ENCODE data around the gene PPP1R7.
"Not testable (repeated sequence)": the region's sequence is repeated elsewhere in the genome, so short reads cannot be mapped to it uniquely, and the experiment has no call there.

The PPP1R7 gene

DNA sequence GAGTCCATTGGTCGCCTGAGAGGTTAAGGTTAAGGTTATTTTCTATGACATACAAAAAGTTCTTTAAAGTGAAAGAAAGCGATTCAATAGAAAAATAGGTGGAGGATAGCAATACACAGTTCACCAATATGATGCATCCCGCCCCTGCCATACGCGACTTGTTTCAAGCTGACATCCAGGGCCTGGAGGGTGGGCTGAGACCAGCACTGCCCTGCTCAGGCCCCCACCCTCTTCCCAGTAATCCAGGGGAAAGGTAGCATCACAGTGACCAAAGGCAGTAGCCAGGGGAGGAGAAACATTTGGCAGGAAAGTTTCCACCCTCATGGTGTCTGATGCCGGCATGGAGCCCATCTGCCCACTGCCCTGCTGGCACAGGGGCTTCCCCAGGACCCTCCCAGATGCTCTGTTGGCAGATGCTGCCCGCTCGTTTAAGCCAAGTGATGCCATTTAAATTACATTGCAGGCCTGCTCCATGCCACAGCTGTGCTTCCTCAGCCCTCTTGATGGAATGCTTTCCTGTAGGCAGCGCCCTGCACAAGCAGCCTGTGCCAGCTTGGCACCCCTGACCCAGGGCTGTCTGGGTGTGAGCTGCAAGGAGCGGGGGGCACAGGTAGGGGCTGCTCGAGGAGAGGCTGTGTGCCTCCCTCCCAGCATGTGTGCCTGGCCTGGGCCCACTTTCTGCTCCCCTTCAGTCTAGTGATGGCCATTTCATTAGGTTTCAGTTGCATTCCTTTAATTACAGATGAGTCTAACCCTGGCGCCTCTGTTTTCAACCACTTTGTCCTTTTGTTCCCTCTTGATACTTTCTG, 27.5 kb downstream of the PPP1R7 start:
- DNase-seq: no peak

DNA sequence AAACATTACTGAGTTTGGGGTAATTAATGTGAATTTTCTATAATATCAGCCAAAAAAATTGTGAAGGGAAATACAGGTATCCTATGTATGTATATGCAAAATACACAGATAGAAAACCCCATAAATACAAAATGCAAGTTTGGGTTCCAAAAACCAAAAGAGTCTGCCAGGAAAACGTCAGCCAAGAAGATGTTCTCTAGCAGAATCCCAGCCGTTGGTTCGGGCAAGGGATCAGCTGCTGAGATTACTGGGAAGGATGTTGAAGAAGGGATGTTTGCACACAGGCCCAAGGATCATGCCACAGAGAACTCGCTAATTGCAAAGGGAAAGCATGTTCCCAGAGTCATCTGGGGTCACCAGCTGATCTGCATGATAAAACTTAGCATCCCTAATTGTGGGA, 28.7 kb downstream of the PPP1R7 start:
- no peak for DNase-seq

DNA sequence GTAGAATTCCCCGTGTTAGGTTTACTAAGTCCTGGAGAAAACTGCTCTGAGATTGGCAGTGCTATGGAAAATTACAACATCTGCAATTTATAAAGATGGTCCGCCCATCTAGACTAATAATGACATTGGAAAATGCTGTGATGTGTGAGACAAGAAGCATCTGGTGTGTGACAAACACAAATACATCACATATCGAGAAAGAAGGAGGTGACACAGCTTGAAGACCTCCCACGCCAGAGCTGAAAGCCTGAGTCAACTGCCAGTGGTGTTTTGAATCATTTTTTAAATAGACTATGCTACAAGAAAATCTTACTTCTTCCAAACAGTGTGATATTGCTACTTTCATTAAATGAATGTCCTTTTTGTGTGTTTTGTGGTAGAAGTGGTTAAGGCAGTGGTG, 29.6 kb downstream of the PPP1R7 start:
- no peak for DNase-seq

DNA sequence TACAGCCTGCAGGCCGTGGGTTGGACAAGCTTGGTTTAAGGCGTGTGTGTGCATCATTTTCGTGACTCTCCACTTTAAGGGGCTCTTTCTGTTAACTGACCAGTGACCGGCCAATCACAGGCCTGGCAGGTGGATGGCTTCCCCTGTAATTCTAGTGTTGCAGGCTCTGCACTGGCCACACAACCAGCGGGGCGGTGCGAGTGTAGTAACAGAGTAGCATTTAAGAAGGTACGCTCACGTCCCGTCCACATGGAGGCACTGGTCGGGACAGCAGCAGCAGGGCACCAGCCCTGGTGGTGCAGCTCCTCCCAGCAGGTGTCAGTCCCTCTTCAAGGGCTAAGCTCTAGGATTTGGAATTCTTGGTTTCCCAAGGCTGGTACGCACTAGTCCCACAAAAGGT, 30.2 kb downstream of the PPP1R7 start:
- DNase-seq: no peak

DNA sequence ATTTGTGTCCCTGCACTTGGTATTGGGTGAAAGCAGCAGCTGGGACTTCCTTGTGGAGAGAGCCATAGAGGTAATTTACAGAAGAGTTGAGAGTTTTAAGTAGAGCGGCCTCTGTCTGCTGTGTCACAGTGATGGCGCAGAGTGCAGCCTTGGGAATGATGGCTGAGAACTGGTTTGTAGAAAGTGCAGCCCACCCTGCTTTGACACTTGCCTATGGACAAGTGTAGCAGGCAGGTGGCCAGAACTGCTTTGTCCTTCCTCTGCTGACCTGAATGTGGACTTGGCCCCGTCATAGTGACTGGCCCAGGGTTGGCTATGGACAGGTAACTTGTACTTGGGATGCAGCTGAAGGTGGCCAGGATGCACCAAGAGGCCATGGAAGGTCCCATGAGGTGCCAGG, 31.9 kb downstream of the PPP1R7 start:
- DNase-seq: no peak

DNA sequence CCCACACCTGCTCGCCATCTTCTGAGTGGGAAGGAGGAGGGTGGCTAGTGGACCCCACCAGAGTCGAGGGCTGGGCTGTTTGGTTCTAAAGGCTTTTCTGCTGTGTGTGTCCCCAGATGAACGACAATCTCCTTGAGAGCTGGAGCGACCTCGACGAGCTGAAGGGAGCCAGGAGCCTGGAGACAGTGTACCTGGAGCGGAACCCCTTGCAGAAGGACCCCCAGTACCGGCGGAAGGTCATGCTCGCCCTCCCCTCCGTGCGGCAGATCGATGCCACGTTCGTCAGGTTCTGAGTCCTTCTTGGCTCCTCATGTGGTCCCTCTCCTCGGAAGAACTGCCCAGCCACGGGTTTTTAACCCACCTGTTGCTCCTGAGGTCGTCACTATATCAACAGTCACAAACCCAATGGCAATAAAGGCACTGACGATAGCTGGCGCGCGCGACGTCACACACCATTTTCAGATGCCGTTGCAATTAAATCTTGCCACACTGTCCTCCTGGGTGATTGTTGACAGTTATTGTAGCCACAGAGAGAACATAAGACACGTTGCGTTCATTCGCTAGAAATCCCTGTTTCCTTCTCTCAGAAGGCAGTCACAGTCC, 32.4 kb downstream of the PPP1R7 start:
- no peak for DNase-seq

DNA sequence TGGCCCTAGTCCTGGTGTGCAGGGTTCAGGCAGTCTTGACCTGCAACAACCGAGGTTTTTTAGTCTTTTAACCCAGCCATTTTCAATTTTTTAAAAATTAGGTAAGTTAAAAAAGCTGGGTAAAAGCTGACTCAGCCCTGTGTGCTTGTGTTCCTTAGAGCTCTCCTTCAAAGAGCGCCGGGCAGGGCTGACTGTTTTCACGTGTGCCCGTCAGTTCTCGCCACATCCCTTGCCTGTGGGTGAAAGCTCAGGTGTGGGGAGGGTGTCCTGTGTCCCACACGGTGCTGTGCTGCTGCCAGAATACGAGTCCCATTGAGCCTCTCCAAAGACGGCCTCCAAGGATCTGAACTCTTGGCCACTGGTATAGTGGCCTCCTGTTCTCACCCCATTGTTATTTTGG, 33.0 kb downstream of the PPP1R7 start:
- DNase-seq: no peak

DNA sequence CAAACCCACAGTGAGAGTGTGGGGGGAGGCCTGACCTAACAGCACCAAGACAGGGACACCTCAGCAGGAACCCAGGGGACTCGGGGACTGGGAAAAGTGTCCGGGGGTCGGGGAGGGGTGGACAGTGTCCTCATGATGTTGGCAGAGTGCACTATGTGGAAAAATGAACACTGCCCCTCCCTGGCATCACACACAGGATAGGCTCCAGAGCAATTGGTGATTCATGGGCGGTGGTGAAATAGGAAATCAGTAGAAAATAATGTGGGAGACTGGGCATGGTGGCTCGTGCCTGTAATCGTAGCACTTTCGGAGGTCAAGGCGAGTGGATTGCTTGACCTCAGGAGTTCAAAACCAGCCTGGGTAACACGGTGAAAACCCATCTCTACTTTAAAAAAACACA, 34.6 kb downstream of the PPP1R7 start:
- DNase-seq: no peak

DNA sequence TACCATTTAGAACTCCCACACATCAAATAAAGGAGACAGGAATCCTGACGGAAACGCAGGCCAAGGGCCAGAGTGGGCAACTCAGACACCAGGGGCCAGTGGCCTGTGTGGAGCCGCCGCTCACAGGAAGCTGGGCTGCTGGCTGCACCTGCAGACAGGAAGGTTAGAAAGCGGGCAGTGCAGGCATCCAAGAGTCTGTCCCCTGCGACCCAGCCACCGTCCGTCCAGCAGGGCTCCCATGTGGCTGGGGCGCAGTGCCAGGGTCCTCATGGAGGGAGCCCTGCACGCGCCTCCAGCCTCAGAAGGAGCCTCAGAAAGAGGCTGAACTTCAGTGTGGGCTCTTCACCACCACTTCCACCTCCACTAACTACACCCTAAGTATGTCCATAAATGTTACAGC, 35.7 kb downstream of the PPP1R7 start:
- no peak for DNase-seq

DNA sequence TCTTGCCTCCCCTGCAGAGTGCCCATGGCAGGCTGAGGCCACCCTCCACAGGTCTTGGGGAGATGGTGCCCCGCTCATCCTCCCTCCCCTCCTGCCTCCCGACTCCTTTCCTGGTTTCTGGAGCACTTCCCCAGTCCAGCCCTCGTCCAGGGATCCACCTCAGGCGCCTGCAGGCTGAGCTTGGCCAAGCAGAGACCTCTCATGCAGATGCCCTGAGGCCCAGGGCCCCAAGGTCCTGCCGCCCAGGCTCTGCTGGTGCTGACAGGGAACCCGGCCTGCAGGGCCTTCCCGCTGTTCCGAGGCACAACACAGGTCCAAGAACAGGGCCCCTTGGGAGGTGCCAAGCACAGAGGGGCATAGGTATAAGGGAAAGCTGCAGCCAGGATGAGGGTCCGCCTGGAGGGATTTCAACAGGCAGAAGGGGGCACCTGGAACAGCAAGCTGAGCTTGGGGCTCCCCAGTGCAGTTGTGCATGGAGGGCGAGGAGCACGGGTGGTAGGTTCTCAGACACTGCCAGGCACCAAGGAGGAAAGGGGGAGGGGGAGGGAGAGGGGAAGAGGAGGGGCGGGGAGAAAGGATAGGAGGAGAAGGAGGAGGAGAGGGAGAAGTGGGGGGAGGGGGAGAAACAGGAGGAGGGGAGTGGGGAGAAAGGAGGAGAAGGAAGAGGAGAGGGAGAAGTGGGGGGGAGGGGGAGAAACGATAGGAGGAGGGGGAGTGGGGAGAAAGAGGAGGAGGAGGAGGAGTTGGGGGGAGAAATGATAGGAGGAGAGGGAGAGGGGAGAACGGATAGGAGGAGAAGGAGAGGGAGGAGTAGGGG, 37.0 kb downstream of the PPP1R7 start:
- DNase-seq: no peak

DNA sequence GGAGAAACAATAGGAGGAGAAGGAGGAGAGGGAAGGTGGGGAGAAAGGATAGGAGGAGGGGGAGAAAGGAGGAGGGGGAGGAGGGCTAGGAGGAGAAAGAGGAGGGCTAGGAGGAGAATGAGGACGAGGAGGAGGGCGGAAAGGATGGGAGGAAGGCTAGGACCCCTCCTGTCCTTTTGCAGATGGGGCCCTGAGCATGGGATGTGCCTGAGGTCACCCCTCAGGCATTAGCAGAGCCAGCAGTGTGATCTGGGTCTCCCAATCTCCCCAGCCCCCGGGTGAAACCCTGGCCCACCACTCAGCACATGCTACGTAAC, 37.6 kb downstream of the PPP1R7 start:
- DNase-seq: no peak

DNA sequence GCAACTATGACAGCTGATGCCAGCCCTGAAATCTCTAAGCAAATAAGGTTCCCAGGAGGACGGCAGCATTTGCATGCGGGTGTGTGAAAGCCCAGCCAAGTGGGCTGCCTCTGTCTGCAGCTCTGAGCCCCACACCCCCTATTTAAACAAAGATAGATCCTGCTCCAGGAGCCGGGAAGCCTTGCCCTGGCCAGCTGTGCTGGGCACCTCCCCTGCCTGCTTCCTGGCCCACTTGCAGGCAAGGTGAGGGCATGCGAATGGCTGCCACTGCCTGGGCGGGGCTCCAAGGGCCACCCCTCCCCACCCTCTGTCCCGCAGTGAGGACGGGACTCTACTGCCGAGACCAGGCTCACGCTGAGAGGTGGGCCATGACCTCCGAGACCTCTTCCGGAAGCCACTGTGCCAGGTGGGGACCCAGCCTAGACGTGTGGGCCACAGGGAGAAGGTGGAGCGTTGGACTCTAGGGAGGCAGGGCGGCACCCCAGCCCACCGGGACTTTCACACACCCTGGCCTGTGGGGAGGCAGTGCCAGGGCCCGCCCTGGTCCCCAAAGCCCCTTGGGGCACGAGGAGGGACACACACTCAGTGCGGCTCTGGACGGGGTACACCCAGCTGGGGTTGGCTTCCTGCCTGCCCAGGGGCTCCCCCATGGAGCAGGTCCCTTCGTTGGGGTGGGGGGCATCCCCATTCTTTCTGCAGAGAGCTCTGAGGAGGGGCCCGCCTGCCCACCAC, 38.3 kb downstream of the PPP1R7 start, which contains the start of gene ANO7:
TSS of gene ANO7 (plus strand) at position 317 of the 732 bp plus-strand sequence. CDS start 1,387 bp downstream, outside the sequence.
- DNase-seq: no peak

DNA sequence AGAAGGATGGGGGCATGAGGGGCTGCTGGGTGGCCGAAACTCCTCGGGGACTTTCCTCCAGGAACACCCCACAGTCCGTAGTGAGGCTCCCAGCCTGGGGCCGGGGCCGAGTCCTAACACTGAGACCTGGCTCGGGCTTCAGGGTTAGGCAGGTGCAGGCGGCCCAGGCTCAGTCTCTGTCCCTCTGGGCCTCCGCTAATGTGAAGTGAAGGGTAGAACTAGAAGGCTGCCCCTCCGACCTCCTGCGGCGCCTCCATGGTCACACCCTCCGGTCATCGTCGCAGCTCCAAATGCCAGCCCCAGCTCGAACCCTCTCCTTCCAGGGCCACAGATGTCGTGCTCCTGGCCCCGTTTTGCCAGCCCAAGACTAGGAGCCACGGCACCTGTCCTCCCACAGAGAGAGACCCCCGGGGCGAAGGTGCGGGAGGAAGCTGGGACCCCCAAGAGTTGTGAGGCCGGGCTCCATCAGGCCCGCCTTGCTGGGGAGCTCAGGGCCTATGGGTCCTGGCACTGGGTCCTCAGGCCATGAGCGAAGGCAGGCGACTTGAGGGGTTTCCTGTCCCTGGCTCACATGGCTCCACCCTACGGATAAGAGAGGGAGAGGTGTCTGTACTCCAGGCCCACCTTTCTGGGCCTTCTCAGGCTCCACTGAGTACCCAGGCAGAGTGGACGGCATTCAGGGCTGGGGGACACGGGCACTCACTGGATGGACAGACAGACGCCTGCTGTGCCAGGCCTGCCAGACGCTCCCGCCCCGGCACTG, 39.0 kb downstream of the PPP1R7 start:
- DNase-seq: no peak

DNA sequence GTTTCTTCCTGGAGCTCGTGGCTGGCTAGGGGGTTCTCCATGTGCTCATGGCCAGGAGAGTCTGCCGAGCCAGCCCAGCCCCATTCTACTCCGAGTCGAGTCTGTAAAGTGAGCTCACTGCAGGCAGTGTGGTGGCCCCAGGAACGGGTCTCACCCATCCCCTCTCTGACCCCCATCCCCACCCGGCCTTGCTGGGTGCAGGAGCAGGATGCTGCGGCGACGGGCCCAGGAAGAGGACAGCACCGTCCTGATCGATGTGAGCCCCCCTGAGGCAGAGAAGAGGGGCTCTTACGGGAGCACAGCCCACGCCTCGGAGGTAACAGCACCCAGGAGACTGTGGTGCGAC, 39.6 kb downstream of the PPP1R7 start:
- no peak for DNase-seq

DNA sequence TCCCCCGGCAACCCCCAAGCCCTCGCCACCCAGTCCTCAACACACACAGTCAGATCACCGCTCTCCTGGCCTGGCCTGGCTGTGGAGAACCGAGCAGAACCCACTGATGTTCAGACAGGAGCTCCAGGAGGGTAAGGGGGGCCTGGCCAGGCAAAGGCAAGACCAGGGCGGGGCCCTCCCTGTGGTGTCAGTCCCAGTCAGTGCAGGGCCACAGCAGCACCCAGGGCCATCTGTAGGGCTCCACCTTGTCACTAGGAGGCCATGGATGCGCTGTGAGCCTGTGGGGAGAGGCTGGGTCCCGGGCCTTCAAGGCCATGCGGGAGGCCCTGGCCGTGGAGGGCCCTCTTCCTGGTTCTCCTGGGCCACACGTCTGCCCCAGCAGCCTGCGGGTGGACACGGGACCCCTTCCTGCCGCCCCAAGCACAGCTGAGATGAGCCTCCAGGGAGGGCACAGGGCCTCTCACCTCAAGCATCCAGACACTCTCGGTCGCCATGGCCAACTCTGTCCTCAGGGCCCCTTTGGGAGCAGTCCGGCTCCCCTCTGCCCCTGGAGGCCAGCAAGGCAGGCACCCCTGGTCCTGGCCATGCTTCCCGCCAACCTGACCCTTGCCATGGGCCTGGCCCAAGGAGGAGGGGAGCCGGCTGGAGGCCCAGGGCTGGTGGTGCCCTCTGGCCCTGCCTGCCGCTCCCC, 40.2 kb downstream of the PPP1R7 start:
- peak; percentile 32 for DNase-seq

DNA sequence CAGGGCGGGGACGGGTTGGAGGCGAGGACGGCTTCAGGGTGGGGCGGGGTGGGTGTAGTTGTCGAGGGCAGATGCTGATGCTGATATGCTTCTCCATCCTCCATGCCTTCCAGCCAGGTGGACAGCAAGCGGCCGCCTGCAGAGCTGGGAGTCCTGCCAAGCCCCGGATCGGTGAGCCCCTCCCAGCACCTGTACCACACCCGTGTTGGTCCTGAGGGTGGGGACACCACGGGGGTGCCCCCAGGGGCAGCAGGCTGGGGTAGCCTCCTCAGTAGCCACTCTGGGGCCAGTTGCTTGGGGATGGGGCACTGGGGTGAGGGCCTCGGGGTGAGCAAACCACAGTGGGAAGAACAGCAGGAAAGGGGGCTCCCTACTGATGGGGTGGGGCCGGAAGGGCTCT, 40.8 kb downstream of the PPP1R7 start:
- DNase-seq: no peak

DNA sequence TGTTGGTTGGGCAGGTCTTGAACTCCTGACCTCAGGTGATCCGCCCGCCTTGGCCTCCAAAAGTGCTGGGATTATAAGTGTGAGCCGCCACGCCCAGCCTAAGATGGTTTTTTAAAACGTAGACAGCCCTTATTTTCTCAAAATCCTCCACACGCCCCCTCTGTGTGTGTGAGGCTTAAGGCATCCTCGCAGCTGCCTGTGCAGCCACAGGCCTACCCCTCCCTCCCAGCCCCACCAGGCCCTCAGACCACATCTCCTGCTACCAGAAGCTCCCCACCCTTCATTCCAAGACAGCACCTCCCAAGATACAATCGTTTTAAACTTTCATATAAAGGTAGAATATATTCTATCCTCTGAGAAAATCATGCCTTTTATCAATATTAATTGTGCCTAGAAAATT, 43.0 kb downstream of the PPP1R7 start:
- DNase-seq: peak; percentile 60

DNA sequence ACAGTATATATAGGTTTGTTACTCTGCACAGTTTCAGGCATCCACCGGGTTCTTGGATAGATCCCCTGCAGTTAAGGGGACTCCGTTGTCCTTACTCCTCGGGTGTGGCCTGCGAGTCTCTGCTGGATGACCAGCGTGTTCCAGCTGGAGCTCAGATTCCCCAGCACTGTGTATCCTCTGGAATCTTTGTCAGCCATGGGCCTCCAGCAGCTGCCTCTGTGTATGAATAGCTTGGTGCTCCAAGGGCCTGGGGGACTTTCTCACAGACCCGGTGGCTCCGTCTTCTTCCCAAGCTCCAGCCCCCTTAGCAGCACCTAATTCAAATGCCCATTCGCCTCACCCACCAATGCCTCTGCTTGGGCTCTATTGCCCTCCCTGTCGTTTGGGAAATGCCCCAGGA, 44.5 kb downstream of the PPP1R7 start:
- DNase-seq: no peak

DNA sequence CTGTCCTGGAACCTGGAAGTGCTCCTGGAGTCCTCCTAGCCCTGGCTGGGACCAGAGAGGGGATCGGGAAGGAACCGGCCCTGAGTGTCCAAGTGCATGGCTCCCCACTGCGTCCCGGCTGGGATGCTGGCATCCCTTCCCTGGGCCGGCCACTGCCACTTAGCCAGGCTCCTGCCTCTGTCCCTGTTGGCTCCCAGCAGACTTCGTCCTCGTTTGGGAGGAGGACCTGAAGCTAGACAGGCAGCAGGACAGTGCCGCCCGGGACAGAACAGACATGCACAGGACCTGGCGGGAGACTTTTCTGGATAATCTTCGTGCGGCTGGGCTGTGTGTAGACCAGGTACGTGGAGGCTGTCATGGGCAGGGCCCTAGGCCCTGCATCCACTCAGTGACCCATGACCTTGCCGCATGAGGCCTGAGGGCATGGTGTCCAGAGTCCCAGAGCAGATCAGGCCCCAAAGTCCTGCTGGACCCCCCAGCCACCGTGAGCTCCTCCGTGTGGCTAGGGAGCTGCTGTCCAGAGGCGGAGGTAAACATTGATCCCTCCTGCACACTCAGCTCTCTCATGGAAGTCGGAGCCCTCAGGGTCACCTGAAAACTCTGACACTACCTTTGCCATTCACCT, 45.4 kb downstream of the PPP1R7 start:
- no peak for DNase-seq

DNA sequence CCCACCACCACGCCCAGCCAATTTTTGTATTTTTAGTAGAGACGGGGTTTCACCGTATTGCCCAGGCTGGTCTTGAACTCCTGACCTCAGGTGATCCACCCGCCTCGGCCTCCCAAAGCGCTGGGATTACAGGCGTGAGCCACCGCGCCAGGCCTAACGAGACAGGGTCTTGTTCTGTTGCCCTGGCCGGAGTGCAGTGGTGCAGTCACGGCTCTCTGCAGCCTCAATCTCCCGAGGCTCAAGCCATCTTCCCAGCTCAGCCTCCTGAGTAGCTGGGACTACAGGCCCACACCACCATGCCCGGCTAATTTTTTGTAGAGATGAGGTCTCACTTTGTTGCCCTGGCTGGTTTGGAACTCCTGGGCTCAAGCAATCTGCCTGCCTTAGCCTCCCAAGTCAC, 47.0 kb downstream of the PPP1R7 start:
- DNase-seq: not testable (repeated sequence)

DNA sequence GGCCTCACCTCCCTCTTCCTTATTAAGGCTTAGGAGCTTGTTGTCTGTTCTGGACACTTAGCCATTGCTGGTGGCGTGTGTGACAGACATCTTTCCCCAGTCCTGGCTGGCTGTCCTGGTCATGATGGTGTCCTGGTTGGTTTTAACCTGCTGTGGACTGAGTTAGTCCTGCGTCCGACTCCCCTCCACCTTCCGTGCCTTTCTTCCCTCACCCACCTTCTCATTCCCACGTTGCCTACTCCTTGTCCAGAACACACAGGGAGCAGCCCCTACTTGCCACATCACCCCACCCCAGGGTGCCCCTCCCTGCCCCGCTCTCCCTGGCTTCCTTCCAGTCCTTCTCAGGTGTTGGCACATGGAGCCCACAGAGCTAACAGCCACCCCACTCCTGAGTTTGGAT, 47.7 kb downstream of the PPP1R7 start:
- DNase-seq: no peak
